ENCODE measurements around the gene SARNP.
"Not testable (repeated sequence)": the region's sequence is repeated elsewhere in the genome, so short reads cannot be mapped to it uniquely, and the experiment has no call there.

SARNP gene

DNA sequence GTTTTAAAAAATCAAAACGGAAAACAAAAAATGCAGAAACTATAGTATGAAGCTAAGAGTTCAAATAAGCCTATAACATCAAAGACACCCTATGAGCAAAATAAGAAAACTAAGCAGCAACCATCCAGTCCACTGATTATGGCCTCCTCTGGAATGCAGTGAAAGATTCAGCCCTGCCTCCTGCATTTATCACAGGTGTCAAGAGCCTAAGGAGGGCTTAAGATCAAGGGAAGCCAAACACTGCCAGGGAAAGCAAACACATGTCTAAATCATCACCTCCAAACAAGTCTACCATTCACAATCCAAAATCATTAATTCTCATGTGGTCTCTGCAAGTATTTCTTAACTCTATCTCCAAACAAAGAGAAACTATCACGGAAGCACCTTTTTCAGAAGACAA lies 28.4 kb downstream of the SARNP start:
- DNase-seq = no peak

DNA sequence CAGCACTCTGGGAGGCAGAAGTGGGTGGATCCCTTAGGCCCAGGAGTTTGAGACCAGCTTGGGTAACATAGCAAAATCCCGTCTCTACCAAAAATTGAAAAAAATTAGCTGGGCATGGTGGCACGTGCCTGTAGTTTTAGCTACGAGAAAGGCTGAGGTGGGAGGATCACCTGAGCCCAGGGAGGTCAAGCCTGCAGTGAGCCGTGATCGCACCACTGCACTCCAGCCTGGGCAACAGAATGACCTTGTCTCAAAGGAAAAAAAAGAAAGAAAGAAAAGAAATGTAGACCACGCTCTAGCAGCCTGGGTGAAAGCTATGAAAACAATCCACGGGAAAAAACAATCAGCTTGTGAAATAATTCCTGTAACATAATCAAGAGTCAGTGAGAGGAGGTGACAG lies 29.0 kb downstream of the SARNP start:
- no peak for DNase-seq

DNA sequence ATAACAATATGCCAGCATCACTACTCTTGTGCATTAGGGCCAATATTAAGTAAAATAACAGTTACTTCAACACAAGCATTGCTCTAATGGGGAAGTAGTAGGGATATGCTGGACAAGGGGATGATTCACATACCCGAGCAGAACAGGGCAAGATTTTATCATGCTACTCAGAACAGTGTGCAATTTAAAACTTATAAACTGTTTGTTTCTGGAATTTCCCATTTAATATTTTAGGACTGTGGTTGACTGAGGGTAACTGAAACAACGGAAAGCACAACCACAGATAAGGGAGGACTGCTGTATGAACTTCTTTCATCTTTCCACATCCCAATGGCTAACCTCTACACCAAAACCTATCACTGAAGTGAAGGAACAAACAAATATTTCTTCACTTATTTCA lies 36.8 kb downstream of the SARNP start:
- no peak for DNase-seq

DNA sequence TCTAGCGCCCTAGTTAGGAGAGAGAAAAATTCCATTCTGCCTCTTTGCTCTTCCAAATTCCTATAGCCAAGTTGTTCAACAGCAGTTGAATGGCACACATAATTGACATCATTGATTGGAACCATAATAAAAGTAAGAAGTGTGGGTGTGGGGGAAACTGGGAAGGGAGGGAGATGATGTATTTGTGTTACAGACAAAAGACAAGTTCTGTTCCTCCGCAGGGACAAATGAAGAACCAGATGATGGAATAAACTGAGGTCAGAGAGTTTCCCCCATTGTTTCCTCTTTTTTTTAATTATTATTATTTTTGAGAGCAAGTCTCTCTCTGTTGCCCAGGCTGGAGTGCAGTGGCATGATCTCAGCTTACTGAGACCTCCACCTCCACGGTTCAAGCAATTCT lies 39.7 kb downstream of the SARNP start:
- no peak for DNase-seq

DNA sequence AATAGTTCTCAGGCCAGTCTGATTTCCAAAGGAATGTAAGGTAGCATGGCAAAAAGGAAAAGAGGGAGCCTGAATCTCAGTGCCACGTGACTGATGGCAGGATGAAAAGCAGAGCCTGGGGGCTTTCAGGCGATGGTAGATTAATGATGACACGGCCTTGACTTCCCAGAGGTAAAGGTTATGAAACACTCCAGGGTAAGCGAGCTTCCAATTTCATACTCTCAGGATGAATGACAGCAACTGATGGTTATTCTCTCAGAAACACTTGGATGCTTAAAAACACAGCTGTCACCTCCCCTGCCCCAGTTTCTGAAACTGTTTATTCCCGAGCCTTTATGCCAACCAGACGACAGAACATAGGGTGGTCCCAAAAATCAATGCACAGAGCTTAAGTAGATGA lies 45.8 kb downstream of the SARNP start:
- no peak for DNase-seq

DNA sequence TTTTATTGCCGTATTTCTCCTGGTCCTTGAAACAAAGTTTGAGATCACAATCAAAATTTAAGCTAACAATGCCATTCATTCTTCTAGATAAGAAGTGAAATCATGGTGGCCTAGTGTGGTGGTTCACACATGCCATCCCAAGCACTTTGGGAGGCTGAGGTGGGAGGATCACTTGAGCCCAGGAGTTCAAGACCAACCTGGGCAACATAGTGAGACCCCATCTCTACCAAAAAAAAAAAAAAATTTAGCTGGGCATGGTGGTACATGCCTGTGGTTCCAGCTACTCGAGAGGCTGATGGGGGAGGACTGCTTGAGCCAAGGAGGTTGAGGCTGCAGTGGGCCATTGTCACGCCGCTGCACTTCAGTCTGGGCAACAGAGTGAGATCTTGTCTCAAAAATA lies 50.4 kb downstream of the SARNP start:
- no peak for DNase-seq

DNA sequence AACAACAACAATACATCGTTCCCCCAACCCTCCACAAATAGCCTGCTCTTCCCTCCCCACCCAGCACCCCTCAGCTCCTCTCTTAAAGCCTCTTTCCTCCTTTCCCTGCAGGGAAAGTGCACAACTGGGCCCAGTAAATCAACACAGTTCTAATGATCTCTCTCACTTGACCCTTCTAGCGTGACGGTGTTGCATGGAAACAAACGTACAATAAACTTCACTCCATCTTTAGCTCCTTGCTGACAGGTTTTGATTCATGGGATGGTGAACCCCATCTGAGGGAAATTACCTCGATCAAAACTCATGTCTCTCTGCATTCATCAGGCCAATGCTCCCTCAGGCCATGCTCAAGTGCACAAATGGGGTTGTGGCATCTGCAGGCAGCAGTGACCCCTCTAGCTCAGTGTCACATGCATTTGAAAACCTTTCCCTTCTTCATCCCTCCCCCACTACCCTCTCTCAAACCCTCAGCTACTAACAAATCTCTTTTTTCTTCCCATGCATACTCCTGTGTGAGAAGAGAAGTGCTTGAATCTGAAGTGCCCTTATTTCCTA lies 51.7 kb downstream of the SARNP start:
- DNase-seq = no peak

DNA sequence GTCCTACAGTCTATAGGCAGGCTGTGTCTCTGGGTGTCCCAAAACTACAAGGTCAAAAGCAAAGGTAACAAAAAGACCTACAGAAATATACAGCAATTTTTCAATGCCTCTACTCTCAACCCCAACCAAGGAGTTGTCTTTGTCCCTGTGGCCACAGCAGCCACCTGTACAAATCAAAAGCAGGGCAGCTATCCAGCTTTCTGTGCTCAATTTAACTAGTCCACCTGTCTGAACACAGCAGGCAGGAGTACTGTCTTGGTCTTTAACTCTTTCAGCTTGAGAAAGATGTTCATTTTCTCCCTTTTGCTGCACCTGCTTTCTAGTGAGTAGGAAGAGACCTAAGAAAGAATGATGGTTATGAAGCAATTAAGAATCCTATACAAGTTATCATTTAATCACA lies 54.9 kb downstream of the SARNP start:
- DNase-seq = no peak

DNA sequence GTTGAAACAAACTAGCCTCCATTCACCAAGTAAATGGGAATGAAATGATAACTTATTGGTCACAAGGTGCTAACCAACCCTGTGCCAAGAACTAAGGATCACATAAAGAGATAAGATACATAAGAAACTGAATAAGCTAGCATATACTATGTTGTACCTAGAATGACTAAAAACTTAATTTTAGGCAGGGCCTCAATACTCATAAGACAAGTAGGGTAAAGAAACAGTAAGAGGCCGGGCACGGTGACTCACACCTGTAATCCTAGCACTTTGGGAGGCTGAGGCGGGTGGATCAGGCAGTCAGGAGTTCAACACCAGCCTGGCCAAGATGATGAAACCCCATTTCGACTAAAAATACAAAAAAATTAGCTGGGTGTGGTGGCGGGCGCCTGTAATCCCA lies 56.9 kb downstream of the SARNP start:
- no peak for DNase-seq

DNA sequence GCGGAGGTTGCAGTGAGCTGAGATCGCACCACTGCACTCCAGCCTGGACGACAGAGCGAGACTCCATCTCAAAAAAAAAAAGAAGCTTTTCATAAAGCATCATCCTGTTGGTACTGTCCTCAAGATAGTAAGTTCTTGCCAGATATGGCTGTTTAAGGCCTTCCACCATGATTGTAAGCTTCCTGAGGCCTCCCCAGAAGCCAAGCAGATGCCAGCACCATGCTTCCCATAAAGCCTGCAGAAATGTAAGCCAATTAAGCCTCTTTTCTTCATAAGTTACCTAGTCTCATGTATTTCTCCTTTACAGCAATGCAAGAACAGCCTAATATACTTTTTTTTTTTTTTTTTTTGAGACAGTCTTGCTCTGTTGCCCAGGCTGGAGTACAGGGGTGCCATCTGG lies 58.9 kb downstream of the SARNP start:
- DNase-seq = not testable (repeated sequence)

DNA sequence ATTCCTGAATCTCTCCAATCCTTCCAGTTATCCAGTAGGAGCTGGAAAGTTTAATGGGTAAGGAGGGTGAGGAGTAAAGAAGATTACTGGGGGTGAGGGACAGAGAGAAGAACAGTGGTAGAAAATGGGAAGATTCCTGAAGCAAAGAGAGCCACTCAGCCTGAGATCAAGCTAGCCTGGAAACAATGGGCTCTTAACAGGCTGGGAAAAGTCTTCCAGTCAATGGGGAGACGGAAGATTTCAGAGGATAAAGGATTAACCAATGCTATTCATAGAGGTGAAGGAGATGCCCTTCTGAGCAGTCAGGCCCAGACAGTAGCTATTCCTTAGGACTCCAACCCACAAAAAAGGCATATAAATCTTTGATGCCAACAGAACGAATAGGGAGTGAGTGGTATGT lies 59.8 kb downstream of the SARNP start:
- no peak for DNase-seq

DNA sequence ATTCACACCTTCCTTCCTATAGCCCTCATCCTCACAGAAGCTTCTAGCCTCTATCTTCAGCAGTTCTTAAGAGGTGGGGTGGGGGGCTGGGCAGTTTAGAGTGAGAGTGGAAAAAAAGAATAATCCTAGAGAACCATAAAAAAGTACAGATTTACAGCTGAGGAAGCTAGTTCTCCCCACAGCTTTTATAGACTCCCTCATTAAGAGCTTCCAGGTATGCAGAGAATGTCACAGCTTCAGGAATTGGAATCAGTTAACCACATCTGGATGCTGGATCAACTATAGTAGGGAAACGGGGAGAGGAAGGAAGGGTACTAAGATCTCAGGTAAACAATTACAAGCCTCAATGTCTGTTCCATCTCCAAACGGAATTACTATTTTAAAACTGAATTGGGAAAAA lies 62.3 kb downstream of the SARNP start:
- DNase-seq = no peak

DNA sequence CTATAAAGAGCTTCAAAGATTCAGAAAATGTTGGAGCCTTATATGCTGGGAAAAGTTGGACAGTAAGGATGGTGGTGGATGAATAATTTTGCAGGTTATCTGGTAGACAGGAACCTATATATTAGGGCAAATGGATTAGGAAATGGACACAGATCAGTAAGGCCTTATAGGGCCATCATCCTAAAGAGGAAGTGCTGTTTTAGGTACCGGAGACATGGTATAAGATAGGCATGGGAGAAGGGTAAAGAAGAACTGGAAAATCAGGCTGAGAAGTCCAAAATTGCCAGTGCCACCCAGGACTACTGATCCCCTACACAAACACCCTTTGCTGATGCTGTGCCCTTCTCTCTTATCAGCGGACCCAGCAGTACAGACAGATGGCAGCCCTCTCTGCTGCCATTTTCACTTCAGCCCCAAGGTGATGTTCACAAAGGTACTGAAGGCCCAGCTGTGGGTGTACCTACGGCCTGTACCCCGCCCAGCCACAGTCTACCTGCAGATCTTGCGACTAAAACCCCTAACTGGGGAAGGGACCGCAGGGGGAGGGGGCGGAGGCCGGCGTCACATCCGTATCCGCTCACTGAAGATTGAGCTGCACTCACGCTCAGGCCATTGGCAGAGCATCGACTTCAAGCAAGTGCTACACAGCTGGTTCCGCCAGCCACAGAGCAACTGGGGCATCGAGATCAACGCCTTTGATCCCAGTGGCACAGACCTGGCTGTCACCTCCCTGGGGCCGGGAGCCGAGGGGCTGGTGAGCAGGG lies 69.1 kb downstream of the SARNP start:
- no peak for DNase-seq

DNA sequence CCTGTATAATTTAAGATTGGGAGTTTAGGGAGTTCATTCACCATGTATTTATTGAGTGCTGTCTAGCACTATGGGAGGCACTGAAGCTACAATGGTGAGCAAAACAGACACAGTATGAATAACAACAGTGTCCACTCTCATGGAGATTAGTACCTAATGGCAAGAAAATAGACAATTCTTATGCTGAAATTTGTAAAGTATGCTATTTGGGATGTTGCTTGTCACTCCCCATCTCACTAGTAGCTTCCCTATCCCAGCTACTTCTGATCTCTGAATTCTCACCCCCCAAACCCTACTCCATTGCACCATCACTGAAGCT lies 70.7 kb downstream of the SARNP start:
- DNase-seq = no peak

DNA sequence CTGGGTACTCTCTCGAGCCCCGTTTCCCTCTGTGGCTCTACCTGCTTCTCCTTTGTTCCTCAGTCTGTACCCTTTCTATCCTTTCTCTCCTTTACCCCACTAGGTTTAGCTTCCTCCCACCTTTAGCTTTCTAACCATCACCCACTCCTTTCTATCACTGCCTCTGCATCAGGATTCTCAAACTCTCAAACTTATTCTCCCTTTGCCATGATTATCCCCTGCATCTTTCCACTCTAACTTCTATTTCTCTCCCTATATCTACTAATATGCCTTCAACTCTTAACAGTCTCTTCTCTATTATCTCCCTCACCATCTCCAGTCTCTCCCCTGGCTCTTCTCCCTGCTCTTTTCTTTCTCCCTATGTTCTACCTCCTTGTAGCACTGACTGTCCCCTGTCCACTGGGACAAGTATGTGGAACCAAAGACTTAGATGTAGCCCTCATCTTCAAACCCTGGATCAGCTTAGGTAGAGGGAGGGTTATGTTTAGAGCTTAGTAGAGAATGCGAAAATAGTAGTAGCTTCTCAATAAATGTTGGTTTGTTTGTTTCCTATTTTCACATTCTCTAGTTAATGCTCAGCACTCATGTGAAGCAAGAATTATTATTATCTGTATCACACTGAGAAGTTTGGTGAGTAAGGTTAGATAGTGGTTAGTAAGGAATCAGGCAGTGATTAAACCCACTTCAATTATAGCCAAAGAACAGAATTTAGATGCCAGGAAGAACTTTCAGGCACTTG lies 71.2 kb downstream of the SARNP start:
- DNase-seq = no peak

DNA sequence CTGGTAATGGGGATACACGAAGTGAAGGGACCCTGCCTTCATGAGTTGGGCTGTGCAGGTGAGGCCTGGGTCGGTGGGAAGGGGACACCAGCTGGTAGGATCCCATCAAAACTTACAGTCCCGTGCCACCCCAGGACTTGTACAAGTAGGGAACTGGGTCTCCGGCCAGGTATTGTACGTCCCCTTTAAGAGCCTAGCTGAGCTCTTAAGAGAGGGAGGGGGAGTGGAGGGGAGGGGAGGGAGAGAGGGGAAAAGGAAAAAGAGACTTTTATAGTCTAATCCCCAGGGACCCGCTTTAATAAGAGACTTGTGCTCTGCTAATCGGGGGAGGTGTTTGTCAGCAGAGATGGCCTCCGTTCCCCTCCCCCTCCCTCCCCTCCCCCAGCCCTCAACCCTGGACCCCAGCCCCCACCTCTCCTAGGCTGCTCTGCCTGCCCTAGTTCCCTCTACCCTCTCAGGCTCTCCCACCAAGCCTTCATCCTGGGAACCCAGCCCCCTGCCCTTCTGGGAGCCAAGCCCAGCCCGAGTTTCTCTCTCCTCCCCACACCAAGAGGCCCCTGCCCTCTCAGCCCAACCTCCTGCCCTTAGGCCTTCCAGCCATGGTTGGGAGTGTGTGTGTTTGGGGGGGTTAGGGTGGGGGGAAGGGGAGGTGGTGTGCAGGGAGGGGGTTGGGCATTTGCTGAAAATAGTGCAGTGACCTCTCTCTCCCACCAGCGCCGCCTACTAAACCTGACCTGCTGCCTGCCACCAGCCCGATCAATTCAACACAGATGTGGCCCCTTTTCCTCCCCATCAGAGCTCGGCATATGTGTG lies 72.0 kb downstream of the SARNP start:
- no peak for DNase-seq

DNA sequence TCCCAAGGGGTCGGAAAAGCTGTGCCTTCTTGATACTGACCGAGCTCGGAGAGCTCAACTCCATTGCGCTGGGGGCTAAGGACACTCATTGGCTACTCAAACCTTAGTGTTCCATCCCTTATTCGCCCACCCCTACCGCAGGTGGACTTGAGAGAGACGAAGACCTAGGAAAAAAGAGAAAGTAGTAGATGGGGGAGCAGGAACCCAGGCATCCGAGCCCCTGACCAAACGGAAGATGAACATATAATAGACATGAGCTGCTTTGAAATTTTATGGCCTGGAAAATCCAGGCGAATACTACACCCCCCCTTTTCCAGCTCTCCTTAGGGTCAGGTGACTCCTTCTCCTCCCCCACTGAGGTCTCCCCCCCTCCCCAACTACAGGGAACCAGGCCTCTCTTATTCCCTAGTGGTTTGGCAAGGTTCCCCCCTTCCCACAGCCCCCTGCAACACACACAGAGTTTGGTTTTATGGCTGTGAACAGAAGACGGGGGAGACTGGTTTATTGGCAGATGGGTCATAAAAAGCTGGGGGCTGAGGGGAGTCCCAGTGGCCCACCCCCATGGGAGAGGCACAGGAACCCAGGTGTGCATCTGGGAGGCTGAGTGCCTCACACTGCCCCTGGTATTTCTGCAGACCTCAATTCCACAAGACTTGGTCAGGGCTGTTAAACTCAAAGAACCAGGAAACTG lies 73.0 kb downstream of the SARNP start:
- DNase-seq = no peak

DNA sequence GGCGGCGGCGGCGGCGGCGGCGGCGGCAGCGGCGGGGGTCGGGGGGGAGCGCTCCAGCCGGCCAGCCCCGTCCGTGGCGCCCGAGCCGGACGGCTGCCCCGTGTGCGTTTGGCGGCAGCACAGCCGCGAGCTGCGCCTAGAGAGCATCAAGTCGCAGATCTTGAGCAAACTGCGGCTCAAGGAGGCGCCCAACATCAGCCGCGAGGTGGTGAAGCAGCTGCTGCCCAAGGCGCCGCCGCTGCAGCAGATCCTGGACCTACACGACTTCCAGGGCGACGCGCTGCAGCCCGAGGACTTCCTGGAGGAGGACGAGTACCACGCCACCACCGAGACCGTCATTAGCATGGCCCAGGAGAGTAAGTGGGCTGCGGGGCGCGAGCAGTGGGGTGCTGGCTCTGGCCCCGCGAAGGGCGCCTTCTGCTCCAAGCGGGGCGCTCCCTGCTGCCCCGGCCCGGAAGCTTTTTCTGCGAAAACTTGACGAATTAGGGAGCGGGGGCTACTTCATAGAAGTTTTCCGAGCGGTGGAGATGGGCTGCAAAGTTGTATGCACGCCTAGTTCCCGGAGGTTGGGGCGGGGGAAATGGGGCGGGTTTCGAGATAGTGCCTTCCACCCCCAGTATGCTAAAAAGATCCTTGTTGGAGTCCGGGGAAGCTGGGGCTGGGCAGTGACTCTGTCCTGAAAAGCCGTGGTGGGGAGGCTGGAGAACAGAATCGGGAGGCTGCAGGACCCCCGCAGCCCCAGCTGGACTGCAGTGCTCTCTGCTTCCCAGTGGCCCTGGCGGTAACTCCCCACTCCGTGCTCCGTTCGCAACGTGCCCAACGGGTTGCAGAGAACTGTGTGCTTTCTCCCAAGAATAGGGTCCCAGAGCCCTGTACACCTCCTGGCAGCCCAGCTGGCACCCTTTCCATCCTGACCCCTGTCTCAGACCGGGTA lies 73.9 kb downstream of the SARNP start:
- no peak for DNase-seq

DNA sequence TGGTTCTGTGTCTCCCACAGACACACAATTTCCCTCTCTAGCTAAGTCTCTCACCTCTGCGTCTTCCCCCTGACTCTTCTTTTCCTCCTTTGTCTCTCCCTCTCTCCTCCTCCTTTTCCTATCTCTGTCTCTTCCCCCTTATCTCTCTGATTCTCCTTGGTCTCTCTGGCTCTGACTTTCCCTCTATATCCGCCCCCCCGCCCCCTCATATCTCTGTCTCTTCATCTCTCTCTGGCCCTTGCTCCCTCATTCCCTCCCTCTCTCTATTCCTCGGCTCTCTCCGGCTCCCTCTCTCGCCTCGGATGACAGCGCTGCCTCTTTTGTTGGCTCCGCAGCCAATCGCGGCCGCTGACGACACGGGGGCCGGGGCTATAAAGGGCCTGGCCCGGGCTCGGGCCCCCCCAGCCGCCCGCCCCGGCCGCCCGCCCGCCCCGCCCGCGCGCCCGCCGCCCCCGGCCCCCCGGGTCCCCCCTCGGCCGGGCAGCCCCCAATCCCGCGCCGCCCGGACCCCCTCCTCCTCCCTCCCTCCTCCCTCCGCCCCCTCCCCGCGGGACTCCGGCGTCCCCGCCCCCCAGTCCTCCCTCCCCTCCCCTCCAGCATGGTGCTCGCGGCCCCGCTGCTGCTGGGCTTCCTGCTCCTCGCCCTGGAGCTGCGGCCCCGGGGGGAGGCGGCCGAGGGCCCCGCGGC lies 74.7 kb downstream of the SARNP start, which contains the start of gene GDF11:
Gene GDF11, plus strand, starts transcription at position 404 of the 687 bp plus-strand sequence. Its CDS starts 195 bp downstream, at position 599.
- no peak for DNase-seq

DNA sequence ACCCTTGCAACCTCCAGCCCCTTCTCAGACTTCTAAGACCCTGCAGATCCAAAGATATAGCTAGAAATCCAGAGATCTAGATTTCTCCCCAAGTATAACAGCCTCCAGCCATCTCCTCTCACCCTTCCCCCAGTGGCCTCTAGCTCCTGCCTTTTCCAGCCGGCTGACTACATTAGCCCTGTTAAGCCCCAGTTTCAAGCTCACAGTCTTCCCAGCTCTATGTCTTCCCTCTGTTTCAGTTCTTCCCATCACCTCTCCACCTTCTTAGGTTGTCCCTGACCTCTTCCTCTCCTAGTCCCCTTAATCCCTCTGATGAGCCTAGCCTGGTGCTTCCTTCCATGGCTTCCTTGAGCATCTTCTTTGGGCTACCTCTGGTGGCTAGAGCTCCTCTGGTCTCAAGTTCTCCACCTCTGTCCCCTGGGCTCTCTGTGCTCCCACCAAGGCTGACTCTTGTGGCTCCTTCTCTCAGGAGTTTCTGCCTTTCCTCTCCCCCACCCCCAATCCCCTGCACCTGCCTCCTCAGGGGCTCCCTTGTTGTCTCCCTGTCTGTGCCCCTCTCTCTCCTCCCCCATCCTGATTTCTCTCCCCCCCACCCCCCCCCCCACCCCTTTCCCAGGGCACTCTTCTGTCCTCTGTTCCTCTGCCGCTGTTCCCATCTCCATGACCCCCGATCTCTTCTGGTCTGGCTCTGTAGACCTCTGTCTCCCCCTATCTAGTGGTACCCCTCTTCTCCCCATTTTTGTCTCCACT lies 75.4 kb downstream of the SARNP start:
- DNase-seq = no peak
